Measurements from ENCODE around the gene RIN1.

DNA sequence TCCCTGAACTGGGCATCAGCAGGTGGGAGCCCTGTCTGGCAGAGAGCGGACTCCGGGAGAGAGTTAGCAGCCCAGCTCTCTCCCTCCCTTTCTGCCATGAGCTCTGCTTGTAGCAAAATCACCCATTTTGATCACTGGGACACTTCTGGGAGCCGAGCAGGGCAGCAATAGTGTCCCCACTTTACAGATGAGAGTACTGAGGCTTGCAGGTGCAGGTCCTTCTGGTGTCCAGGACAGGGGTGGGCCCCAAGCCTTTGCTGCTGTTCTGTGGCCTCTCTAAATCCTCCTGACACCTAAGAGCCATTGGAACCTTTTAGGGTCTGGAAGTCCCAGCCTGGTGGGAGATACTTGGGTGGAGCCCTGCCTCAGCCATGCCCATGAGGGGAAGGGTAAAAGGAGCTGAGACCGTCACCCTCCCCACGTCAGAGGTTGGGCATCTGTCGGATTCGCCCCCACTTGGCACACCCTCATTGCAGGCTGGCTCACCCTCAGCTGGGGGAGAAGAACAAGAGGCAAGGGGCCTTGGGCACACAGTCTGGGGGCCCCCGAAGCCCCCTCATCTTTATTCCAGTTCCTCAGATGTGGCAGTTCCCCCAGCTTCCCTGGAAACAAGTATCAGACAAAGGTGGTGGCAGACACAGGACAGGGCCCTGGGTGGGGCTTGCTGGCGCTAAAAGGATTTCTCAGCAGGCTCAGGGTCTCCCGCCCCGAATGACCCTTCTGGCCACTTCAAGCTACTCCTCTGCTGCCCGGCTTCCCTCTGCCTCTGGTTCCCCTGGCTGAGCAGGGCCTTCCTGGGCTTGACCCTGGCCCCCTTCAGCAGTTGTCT, 4.5 kb downstream of the RIN1 start:
- TF ChIP-seq, protein P1, sequence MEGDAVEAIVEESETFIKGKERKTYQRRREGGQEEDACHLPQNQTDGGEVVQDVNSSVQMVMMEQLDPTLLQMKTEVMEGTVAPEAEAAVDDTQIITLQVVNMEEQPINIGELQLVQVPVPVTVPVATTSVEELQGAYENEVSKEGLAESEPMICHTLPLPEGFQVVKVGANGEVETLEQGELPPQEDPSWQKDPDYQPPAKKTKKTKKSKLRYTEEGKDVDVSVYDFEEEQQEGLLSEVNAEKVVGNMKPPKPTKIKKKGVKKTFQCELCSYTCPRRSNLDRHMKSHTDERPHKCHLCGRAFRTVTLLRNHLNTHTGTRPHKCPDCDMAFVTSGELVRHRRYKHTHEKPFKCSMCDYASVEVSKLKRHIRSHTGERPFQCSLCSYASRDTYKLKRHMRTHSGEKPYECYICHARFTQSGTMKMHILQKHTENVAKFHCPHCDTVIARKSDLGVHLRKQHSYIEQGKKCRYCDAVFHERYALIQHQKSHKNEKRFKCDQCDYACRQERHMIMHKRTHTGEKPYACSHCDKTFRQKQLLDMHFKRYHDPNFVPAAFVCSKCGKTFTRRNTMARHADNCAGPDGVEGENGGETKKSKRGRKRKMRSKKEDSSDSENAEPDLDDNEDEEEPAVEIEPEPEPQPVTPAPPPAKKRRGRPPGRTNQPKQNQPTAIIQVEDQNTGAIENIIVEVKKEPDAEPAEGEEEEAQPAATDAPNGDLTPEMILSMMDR (IDR thresholded peaks at IDR 0.05) = no peak
- TF ChIP-seq POLR2A (IDR thresholded peaks at IDR 0.05) (no peak), POLR2AphosphoS5 (IDR thresholded peaks at IDR 0.05) (no peak)

Data from transverse colon (tissue), 4 donors.